Body of pancreas (tissue), 4 donors: ENCODE data around the gene ZBTB8A. TPM values are rescaled to one million over a fixed set of nuclear protein-coding genes. Genes with fewer than 3 reads are reported as not detected.
"Not testable (repeated sequence)": the region's sequence is repeated elsewhere in the genome, so short reads cannot be mapped to it uniquely, and the experiment has no call there.

Source experiments
- ATAC-seq: fragments of 150-250 bp; one replicate; pipeline ENCODE4 v1.9.1; 2016
- DNase-seq, 4 donors: peaks; one replicate each; pipeline ENCODE4 v3.0.0-alpha.2; 2019
- H3K27ac ChIP-seq, 4 donors: fragments of 200-600 bp; sonication (generic); 1 replicate in 3 of 4; 2 replicates in 1 of 4; pipeline versions ENCODE4 v1.5.1 to v1.6.1; 2016 to 2019; ENCODE audit warnings: mild to moderate bottlenecking in 1 of 4, mixed read lengths in 1 of 4, moderate library complexity in 1 of 4
- H3K27me3 ChIP-seq, 2 donors: fragments of 200-600 bp; sonication (generic); one replicate each; pipeline ENCODE4 v1.6.0; 2016; ENCODE audit warnings: mild to moderate bottlenecking in 1 of 2
- H3K36me3 ChIP-seq, 2 donors: fragments of 200-600 bp; sonication (generic); replicated peaks in 1 of 2; 2 replicates each; pipeline ENCODE4 v1.5.1; 2016; ENCODE audit warnings: low read depth in 2 of 2; ENCODE audit not compliant: insufficient read depth in 1 of 2
- H3K4me1 ChIP-seq: fragments of 200-600 bp; sonication (generic); one replicate; pipeline ENCODE4 v1.6.0; 2016
- H3K4me3 ChIP-seq, 2 donors: fragments of 200-600 bp; sonication (generic); 1 replicate in 1 of 2; 2 replicates in 1 of 2; pipeline ENCODE4 v1.5.1; 2016 to 2019
- H3K9me3 ChIP-seq, 3 donors: fragments of 200-600 bp; sonication (generic); 1 replicate in 2 of 3; 2 replicates in 1 of 3; pipeline ENCODE4 v1.5.1; 2016
- CTCF ChIP-seq, 7 experiments: fragments of 450-650 bp in 4 of 7; fragments of 200-600 bp in 3 of 7; sonication (generic) in 3 of 7; IDR thresholded peaks; one replicate each; pipeline ENCODE4 v1.5.1; 2016 to 2019; ENCODE audit warnings: antibody characterized with exemption in 7 of 7
- POLR2A ChIP-seq, 3 donors: fragments of 450-650 bp; IDR thresholded peaks; one replicate each; pipeline ENCODE4 v1.6.1; 2016; ENCODE audit warnings: antibody characterized with exemption in 3 of 3, mild to moderate bottlenecking in 2 of 3
- WGBS, 2 donors: methylation state at CpG; one replicate each; pipeline ENCODE4 v1.1.5; 2017; 5-methylcytosine and 5-hydroxymethylcytosine counted together
- intact Hi-C: fragments of 100-400 bp; cut with DNase I; formaldehyde crosslinking; loops from one replicate; pipeline ENCODE4 v1.15.1; 2023
- total RNA-seq, 2 donors: library from RNA; depleted of rRNA; stranded (reverse); fragments of >200 nt; gene quantifications; one replicate each; pipeline ENCODE4 v1.1.0, GENCODE V29; 2016

The ZBTB8A gene
- total RNA-seq, 2 donors from 2014 or later = 3.0 to 3.9 TPM

- DNase-seq (no peak), ATAC-seq (no peak)
- intact Hi-C loops = no loop called here
- WGBS, 2 donors = 50 to 78% methylated on average over 2 to 3 of the region's 3 CpGs
- peaks cover 17% of the 10 kb centered on the region for H3K4me1 ChIP-seq
- H3K27ac ChIP-seq = no peak overlapping the region
- no peak overlapping the region for H3K4me3 ChIP-seq
- H3K27me3 ChIP-seq = no peaks in the 10 kb centered on the region
- H3K9me3 ChIP-seq = no peaks in the 10 kb centered on the region
- no peak for TF ChIP-seq POLR2A (IDR thresholded peaks at IDR 0.05)
- no peak for TF ChIP-seq CTCF (IDR thresholded peaks at IDR 0.05)
- H3K36me3 ChIP-seq = no peaks in the 10 kb centered on the region
These were observed 1.4 kb downstream of the ZBTB8A start for GRCh38 chr1:32540605-32541004.

- H3K4me3 ChIP-seq = no peak overlapping the region
- no peak for ATAC-seq
- H3K9me3 ChIP-seq = no peaks in the 10 kb centered on the region
- WGBS, 2 donors = 88 to 98% methylated on average over 2 of the region's 2 CpGs
- no peaks in the 10 kb centered on the region for H3K27me3 ChIP-seq
- intact Hi-C loops = no loop called here
- no peaks in the 10 kb centered on the region for H3K36me3 ChIP-seq
- H3K4me1 ChIP-seq = peaks cover 17% of the 10 kb centered on the region
- no peak overlapping the region for H3K27ac ChIP-seq
- TF ChIP-seq POLR2A (IDR thresholded peaks at IDR 0.05) = no peak
- TF ChIP-seq CTCF (IDR thresholded peaks at IDR 0.05) = no peak
- DNase-seq = no peak
These were observed 1.9 kb downstream of the ZBTB8A start for GRCh38 chr1:32541064-32541566.

GRCh38 chr1:32546611-32547010 is 7.4 kb downstream of the ZBTB8A start:
- DNase-seq (no peak), ATAC-seq (no peak)
- no peaks in the 10 kb centered on the region for H3K36me3 ChIP-seq
- H3K27me3 ChIP-seq = no peaks in the 10 kb centered on the region
- no peak overlapping the region for H3K4me3 ChIP-seq
- TF ChIP-seq POLR2A (IDR thresholded peaks at IDR 0.05) (no peak), CTCF (IDR thresholded peaks at IDR 0.05) (no peak)
- intact Hi-C loops = no loop called here
- H3K4me1 ChIP-seq = no peaks in the 10 kb centered on the region
- no peaks in the 10 kb centered on the region for H3K9me3 ChIP-seq
- WGBS, 2 donors = 94 to 99% methylated on average over 4 of the region's 4 CpGs
- H3K27ac ChIP-seq = no peak overlapping the region

- intact Hi-C loops = no loop called here
- no peak overlapping the region for H3K27ac ChIP-seq
- 89 to 90% methylated on average over 3 of the region's 3 CpGs for WGBS, 2 donors
- DNase-seq (no peak), ATAC-seq (no peak)
- H3K4me3 ChIP-seq = no peak overlapping the region
- H3K4me1 ChIP-seq = no peaks in the 10 kb centered on the region
- no peaks in the 10 kb centered on the region for H3K9me3 ChIP-seq
- no peaks in the 10 kb centered on the region for H3K27me3 ChIP-seq
- no peak for TF ChIP-seq CTCF (IDR thresholded peaks at IDR 0.05)
- no peak for TF ChIP-seq POLR2A (IDR thresholded peaks at IDR 0.05)
- no peaks in the 10 kb centered on the region for H3K36me3 ChIP-seq
These were observed 10.4 kb downstream of the ZBTB8A start for GRCh38 chr1:32549616-32550015.

GRCh38 chr1:32554288-32554687 is 15.1 kb downstream of the ZBTB8A start:
- Histone ChIP-seq H3K27ac (no peak overlapping the region), H3K4me3 (no peak overlapping the region), H3K4me1 (no peaks in the 10 kb centered on the region), H3K9me3 (no peaks in the 10 kb centered on the region), H3K27me3 (no peaks in the 10 kb centered on the region), H3K36me3 (no peaks in the 10 kb centered on the region)
- no peak for TF ChIP-seq CTCF (IDR thresholded peaks at IDR 0.05)
- no peak for TF ChIP-seq POLR2A (IDR thresholded peaks at IDR 0.05)
- ATAC-seq (no peak), DNase-seq (no peak)
- WGBS, 2 donors = 90 to 92% methylated on average over 3 of the region's 3 CpGs
- intact Hi-C loops = no loop called here

GRCh38 chr1:32557035-32557434 is 17.8 kb downstream of the ZBTB8A start:
- WGBS, 2 donors = 95 to 97% methylated on average over 5 of the region's 5 CpGs
- H3K27me3 ChIP-seq, intact Hi-C loops, H3K9me3 ChIP-seq, H3K36me3 ChIP-seq, H3K4me3 ChIP-seq, DNase-seq, H3K4me1 ChIP-seq, ATAC-seq, H3K27ac ChIP-seq: not testable (repeated sequence)
